Activated CD4-positive, alpha-beta T cell treated with anti-CD3 and anti-CD28 coated beads for 4 hours (primary cell): Measurements from ENCODE around the gene CELA2B.
"Not testable (repeated sequence)": the region's sequence is repeated elsewhere in the genome, so short reads cannot be mapped to it uniquely, and the experiment has no call there.

Experiments
- DNase-seq, 2 donors: peaks; one replicate each; pipeline ENCODE4 v3.0.0-alpha.2; 2020

CELA2B gene

DNA sequence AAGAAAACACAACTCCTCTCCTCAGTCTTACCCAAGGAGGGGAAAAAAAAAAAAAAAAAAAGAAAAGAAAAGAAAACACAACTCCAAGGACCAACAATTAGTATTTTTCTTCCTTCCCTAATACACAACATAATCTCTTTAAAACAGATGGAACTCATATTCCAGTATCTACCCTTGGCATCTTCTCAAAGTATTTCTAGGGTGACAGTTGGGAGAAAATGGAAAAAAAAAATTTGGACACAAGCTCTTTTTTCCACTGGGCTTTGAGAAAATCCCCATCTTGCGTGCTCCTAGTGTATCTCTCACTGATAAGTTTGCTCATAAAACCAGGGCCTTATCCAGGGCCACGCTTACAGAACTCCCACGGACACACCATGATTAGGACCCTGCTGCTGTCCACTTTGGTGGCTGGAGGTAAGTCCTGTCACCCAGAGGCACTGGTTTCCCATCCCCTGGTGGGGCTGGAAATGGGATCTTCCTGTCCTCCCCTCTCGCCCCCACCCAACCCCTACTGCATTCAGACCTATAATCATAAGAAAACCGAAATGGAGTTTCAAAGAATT lies at the start of gene CELA2B:
TSS of gene CELA2B (plus strand) at position 353 of the 563 bp plus-strand sequence. CDS start at position 375, 22 bp downstream.
- DNase-seq = no peak

GRCh38 chr1:15426492-15427279 lies 49.2 kb upstream of the CELA2B start:
- DNase-seq = no peak

DNA sequence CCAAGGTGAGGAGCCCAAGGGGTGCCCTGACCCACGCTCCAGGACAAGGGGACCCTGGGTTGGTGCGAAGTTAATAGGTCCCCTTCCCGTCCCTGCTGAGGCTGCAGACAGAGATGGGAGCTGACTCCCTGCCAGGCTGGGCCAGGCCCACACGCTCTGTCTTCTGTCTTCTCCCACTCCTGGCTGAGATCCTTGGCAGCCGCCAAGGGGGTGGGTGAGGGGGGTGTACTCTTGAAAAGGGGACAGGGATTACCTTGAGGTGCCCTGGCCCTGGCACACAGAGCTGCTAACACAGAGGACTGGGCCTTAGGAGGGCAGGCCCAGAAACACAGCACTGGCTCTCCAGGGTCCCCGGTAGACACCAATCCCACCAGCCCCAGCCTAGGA lies 48.6 kb upstream of the CELA2B start:
- no peak for DNase-seq

DNA sequence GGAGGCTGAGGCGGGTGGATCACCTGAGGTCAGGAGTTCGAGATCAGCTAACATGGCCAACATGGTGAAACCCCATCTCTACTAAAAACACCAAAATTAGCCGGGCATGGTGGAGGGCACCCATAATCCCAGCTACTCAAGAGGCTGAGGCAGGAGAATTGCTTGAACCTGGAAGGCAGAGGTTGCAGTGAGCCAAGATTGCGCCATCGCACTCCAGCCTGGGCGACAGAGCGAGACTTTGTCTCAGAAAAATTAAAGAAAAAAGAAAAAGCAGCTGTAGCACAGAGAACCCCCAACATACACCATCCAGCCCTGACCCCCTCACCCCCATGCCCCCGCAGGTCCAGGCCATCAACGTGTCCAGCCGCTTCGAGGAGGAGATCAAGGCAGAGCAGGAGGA lies 47.7 kb upstream of the CELA2B start:
- not testable (repeated sequence) for DNase-seq

GRCh38 chr1:15428815-15429435 lies 47.0 kb upstream of the CELA2B start:
- no peak for DNase-seq

DNA sequence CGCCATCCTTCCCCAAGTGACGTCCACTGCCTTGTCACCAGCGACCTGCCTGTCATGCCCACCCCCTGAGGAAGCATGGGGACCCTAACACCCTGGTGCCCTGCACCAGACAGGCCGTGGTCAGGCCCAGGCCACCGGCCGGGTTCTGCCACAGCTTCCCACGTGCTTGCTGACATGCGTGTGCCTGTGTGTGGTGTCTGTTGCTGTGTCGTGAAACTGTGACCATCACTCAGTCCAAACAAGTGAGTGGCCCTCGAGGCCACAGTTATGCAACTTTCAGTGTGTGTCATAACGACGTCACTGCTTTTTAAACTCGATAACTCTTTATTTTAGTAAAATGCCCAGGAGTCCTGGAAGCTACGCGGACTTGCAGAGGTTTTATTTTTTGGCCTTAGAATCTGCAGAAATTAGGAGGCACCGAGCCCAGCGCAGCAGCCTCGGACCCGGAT lies 46.2 kb upstream of the CELA2B start:
- no peak for DNase-seq

DNA sequence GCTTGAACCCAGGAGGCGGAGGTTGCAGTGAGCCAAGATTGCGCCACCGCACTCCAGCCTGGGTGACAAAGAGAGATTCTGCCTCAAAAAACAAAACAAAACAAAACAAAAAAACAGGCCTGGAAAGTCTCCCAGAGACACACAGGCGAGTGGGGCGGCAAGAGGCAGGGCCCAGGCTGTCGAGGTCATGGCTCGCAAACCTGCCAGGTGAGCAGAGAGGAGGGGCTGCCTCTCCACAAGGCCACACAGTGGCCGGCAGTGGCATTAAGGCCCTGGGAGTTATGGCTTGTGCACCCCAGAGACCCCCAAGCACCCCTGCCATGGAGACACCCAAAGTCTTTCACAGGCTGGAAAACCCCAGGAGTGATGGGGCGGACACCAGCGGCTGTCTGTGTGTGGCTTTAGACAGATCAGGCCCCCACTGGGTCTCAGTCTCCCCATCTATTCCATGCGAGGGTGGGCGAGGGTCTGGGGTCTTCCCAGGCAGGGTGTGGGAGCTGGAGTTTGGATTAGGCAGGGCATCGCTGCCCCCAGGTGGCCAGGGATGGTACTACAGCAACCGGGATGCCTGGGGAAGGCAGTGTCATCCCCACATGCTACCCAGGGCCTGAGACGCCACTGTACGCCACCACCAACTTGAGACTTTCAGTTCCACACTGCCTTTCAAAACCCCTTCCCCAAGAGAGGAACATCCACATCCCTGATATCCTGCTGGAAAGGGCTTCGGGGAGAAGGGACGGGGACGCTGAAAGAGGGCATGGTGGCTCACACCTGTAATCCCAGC lies 44.9 kb upstream of the CELA2B start:
- peak; percentile 63 to 80 for DNase-seq

DNA sequence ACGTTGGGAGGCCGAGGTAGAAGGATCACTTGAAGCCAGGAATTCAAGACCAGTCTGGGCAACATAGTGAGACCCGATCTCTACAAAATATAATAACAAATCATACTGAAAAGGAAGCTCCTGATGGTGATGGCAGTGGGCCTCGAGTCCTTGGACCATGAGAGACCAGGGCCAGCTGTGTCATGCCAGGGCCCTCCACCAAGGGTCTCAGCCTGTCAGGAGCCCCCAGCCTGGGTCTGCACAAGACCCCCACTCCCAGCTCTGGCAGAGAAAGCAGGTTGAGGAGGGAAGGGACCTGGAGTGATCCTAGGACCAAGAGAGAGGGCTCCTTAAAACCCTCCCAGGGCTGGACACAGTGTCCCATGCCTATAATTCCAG lies 44.3 kb upstream of the CELA2B start:
- no peak for DNase-seq

GRCh38 chr1:15432324-15432723 lies 43.6 kb upstream of the CELA2B start:
- no peak for DNase-seq

DNA sequence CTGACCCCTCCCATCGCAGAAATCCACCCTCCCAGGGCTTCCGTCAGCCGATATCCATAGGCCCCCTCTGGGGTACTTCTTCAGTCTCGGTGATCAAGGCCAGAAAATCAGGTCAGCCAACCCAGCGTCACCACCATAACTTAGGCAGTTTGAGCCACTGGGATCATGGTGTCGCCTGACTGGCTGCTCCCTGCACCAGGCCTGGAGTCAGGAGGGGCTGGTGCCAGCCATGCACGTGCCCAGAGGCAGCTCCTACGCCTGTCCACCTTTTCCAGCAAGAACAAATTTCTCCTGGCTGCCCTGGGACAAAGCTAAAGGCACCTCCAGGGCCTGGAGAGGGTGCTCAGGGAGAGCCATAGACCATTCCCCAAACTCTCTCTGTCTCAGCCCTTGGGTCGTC lies 42.4 kb upstream of the CELA2B start:
- no peak for DNase-seq

DNA sequence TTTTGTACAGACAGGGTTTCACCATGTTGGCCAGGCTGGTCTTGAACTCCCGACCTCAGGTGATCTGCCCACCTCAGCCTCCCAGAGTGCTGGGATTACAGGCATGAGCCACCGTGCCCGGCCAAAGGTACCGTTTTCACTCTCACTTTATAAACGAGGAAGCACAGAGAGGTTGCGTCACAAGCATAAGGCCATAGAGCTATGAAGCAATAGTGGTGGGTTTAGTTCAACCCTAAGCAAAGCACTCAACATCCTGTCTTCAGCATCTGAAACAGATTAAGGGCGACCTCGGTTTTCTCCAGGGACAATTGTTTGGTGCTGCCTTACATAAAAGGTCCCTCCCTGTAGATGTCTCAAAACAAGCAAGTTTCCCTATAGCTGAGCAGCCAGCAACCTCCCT lies 41.2 kb upstream of the CELA2B start:
- not testable (repeated sequence) for DNase-seq

DNA sequence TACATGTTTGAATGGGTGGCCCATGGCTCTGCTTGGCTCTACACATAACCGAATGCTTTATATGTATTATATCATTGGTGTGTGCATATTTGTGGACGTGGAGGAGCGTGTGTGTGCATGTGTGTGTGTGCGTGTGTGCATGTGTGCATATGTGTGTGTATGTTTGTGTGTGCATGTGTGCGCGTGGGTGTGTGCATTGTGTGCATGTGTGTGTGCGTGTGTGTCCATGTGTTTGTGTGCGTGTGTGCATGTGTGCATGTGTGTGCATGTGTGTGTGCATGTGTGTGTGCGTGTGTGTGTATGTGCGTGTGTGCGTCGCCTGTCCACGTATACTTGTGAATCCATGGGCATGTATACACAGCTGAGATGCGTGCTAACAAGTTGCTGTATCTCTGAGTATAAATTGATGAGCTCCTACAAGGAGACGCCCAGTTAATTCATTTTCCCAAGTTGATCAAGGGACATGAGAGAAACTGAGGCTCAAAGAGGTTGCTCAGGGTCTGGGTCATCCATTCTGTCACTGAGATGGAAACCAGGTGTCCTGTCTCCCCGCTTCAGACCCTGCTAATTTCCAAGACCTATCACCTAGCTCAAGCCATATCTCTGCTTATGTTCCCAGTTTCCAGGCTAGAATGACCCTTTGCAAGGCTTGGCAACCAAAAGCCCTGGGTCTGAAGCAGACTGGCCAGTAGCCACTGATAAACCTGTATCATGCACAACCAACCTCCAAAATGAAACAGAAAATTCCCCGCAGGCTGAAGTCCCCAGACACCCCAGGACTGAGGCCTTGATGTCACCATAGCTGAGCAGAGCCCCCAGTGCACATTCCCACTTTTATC lies 40.4 kb upstream of the CELA2B start:
- DNase-seq = no peak

GRCh38 chr1:15436881-15437442 lies 38.9 kb upstream of the CELA2B start:
- DNase-seq = no peak

DNA sequence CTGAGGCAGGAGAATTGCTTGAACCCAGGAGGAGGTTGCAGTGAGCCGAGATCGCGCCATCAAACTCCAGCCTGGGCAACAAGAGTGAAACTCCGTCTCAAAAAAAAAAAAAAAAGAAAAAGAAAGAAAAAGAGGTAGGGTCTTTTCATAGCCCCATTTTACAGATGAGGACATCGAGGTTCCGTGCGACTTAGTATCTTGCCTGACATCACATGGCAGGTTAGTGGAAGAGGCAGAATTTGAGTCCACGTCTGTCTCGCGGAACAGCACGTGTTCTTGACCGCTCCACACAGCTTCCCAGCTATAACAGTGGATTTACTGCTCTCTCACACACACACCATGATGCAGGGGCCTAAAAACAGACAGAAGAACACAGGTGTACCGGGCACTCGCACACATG lies 36.6 kb upstream of the CELA2B start:
- no peak for DNase-seq

DNA sequence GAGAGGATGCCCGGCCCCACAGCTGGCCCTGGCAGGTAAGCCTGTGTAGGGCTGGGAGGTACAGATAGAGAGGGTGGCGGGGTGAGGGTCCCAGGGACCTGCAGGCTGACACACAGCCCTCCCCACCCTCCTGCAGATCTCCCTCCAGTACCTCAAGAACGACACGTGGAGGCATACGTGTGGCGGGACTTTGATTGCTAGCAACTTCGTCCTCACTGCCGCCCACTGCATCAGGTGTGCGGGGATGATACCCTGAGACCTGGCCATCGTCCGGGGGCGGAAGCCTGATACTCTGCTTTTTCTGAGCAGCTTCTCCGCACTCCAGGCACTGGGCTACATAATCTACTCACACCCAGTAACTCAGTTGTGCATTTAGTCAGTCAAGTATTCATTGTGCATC lies 35.5 kb upstream of the CELA2B start:
- DNase-seq = no peak

DNA sequence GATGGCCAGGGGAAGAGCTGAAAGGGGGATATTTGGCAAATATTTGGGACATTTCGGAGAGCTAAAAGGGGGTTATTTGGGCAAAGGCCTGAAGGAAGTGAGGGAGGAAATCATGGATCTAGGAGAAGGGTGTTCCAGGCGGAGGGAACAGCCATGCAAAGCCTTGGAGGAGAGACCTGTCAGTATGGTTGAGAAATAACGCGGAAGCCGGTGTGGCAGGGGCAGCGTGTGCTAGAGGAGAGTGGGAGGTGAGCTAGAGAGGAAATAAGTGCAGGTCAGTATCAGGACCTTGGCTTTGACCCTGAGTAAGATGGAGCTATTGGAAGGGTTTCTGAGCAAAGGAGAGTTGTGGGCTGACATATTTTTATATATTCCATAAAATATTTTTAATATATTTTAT lies 34.7 kb upstream of the CELA2B start:
- DNase-seq = no peak

DNA sequence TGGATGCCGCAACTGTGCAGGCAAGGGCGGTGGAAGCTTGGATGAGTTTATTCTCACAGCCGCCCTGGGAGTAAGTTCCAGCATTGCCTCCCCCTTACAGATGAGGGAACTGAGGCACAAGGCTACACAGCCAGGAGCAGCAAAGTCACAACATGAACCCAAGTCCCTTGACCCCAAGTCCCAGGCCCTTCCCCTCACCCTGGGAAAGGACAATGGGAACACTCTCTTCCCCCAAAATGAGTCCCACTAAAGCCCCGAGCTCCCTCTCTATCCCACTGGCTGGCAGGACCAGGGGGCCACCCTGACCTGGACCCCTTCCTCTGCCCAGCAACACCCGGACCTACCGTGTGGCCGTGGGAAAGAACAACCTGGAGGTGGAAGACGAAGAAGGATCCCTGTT lies 33.8 kb upstream of the CELA2B start:
- DNase-seq = no peak

DNA sequence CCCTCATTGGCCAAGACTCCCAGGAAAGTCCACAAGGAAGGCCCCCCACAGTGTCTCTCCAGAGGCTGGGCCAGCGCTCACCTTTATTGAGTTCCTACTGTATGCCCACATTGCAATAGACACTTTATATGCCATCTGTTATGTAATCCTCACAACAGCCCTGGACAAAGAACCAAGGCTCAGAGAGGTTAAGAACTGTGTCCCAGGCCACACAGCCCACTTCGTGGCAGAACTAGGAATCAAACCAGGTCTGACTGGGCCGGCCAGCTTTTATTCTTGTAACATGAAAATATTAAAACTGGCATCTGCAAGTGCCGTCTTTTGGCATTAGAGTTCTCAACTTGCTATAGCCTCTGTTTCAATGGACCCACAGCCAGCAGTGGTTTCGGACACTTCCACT lies 33.1 kb upstream of the CELA2B start:
- no peak for DNase-seq

DNA sequence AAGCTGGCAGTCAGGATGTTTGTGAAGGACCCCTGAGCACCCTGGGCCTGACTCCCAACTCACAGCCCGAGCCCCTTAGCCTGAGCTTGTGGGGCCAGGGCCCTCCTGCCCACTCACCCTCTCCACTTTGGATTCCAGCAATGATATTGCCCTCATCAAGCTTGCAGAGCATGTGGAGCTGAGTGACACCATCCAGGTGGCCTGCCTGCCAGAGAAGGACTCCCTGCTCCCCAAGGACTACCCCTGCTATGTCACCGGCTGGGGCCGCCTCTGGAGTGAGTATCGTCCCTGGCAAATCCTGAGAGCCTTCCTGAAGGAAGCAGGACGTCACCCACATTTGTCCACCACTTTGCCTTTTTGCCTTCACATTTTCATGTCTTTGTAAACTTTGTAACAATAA lies 32.6 kb upstream of the CELA2B start:
- DNase-seq = no peak

GRCh38 chr1:15444468-15445389 lies 31.2 kb upstream of the CELA2B start:
- no peak for DNase-seq
